GM03348 (cell line): Measurements from ENCODE around the gene PRPF40A.

Experiments used
- DNase-seq: peaks from one replicate; pipeline ENCODE4 v3.0.0; 2012; ENCODE audit warnings: low spot score

Gene PRPF40A

DNA sequence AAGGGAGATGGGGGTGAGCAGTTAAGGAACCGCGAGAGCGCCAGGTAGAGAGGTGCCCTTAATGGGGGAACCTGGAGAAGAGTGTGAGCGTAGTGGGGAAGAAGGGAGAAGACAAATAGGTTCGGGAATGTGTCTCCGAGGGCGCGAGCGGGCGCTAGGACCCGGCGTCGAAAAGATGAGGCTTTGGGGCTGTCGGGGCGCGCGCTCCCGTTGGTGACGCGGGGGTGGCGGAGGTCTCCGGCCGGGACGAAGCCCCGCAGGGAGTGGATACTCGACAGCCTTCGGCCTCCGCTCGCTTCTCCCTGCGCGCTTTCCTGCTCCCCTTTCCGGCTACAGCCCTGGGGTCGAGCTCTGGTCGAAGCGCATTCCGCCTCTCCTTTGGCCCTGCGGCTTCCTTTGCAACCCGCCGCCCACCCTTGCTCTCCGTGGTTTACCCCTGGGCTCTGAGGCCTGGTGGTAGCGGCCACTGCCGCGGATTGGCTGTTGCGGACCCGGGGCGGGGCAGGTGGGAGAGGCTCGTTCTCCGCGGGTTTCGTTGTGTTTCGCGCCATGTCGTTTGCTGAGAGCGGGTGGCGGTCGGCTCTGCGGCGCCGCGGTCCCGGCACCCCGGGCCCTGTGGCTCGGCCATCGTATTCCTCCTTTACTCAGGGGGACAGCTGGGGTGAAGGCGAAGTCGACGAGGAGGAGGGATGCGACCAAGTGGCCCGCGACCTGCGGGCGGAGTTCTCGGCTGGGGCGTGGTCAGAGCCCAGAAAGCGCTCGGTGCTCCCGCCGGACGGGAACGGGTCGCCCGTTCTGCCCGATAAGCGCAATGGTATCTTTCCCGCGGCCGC, 1.0 kb upstream of the PRPF40A start, which contains the start of gene ARL6IP6:
TSS of gene ARL6IP6 (plus strand) at position 545 of the 833 bp plus-strand sequence. CDS start at position 550, 5 bp downstream.
- peak; percentile 94 for DNase-seq

DNA sequence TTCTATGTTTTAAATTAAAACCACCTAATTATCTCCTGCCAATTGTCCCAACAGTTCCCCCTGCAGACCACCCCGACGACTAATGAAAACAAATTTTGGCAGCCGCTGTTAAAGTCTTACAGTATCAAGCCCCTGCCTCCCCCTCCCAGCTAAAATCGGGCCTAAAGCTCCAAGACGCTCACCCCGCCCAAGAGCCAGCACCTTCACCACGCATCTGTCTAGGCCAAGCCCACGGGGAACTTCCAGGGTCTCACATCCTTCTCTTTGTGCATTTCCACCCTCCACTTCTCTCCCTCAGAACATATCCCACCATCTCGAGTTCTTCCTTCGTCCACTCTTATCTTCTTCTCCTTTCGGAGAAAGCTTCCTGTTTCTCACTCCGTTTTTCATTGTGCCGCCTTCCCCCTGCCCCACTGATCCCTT, 445 bp downstream of the PRPF40A start:
- DNase-seq: peak; percentile 9

DNA sequence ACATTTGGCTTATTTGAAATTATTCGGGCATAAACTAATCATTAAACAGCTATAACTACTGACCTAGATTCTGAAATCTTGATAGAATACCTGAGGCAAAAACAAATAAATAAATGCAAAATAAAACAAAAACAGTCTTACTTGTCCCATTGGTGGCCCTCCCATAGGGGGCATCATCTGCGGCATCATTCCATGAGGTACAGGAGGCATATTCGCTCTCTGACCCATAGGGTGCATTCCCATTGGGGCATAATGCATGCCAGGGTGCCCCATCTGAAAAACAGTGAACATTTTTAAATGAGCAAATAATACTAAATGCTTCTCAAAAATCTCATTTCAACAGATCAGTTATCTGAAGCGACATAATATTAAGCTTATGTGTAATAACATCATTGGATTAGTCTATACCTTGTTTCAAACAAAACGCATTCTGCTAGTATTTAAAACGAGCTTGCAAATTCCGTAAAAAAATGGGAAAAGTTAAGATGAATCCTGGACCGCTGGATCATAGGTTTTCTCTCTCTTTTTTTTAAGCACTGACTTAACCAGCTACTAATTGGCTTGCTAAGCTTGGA, 1.3 kb downstream of the PRPF40A start:
- DNase-seq: peak; percentile 13

DNA sequence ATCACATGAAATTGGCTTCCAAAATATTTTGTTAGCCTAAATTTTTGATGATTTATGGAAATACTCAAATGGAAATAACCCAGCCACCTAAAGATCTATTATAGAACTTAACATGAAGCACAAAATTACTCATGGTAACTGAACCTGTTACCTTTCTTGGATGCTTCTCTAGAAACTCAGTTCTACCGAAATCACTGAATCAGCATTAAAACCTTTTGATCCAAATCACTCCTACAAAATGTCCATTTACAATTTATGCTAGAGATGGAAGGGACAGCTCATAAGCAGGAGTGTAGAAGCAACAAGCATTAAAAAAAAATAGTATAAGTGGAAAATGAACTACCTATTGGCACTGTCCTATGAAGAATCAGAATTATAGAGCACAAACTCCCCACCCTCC, 2.1 kb downstream of the PRPF40A start:
- DNase-seq: no peak

DNA sequence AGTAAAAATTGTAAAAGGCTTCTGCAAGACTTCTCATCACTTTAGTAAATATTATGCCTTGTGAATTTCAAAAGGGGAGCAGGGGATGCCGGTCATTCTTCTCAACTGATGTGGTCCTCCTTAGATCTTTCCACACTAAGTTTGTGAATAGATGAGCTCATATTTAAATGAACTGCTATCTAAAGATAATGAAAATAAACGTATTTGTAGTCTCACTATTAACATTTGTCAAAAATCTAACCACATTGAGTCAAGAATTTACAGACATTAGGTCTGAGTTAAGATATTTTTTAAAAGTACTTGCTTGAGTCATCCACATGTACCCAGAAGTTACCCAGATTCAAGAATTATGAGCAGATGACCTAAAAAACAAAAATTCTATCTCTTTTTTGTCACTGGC, 6.5 kb downstream of the PRPF40A start:
- no peak for DNase-seq

DNA sequence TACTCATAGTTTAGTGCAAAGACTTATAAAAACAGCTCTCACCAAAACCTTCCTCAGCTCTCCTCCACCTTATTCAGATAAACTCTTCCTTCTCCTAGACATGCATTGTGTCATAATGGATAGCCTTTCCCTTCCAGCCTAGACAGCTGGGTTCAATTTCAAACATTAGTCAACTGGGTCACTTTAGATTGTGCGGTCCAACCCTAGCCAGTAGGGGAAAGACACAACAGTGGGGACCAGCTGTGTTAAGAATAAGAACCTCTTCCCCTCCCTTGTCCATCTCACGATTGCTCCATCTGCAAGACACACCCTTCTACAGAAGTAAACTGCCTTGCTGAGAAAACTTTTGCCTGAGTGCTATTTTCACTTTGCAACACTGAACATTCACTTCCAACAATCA, 8.5 kb downstream of the PRPF40A start:
- DNase-seq: no peak

DNA sequence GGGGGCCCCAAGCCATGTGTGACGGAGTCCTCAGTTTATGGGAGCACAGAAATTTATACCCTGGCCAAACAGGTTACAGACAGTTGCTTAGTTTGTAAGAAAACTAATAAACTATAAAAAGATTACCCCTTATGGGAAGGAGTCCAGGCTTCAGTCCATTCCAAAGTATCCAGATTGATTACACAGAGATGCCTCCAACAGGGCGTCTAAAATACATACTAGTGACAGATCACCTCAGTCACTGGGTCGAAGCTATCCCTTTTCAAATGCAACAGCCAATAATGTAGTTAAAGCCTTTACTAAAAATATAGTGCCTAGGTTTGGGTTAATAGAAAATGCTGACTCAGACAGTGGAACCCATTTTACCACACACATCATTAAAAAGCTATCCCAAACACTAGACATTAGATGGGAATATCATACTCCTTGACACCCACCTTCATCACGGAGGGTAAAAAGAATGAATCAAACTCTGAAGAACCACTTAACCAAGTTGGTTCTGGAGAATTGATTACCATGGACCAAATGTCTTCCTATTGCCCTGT, 10.7 kb downstream of the PRPF40A start:
- no peak for DNase-seq

DNA sequence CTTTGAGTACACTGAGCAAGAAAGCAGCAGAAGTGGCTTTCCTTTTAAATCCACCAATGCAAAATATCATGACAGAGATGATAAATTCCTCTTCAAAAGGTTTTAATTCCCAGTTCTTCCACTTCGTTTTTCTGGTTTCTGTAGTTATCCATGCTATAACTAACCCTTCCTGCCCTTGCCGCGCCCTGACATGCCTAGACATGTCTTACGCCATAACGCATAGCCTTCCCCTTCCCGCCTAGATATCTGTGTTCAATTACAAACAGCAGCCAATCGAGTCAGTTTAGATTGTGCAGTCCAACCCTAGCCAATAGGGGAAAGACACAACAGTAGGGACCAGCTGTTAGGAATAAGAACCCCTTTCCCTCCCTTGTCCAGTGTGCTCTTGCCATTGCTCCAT, 16.1 kb downstream of the PRPF40A start:
- no peak for DNase-seq

DNA sequence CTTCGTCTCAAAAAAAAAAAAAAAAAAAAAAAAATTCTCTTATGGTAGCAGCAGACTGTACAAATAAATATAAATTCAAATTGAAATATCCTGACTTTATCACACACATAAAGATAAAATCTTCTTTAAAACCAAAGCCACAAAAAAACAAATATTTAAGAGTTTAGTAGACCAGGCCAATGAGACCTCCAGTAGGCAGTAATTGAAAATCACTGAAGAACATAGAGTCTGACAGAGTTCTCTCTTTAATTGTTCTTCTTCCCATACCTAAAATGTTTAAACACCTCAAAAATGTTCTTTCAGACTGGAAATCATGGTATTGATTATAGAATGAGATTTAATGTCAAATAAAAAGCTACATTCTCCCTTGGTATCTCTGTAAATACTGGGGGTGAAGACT, 20.8 kb downstream of the PRPF40A start:
- DNase-seq: peak; percentile 5

DNA sequence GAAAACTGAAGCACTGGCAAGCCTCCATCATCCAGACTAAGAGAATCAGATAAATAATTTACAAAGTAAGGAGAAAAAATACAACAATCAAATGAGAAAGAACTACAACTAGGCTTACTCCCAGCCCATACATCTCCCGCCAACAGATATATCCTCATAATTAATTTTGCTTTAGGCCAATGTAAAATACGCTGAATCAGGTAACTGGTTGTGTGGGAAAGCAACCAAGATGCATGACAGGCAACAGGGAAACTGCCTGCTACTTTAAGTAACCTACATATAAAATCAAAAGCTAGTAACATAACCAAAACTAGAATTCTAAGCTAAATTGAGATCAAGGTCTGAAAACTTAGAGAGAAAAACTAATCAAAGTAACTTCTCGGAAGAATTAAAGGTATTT, 21.5 kb downstream of the PRPF40A start:
- DNase-seq: no peak

DNA sequence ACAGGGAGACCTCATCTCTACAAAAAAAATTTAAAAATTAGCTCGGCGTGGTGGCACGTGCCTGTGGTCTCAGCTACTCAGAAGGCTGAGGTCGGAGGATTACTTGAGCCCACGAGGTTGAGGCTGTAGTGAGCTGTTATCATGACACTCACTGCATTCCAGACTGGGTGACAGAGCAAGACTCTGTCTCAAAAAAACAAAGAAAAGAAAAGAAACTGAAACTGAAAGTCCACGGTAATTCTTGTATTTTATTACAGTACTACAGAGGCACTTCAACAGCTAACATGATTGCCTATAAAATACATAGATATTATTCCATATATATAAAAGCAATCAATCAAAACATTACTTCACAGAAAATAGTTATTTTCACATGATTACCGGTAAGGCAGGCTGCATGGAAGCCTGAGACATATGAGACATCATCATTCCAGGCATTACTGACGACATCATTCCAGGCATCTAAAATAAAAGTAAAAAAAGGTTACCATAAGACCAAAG, 23.1 kb downstream of the PRPF40A start:
- DNase-seq: peak; percentile 26

DNA sequence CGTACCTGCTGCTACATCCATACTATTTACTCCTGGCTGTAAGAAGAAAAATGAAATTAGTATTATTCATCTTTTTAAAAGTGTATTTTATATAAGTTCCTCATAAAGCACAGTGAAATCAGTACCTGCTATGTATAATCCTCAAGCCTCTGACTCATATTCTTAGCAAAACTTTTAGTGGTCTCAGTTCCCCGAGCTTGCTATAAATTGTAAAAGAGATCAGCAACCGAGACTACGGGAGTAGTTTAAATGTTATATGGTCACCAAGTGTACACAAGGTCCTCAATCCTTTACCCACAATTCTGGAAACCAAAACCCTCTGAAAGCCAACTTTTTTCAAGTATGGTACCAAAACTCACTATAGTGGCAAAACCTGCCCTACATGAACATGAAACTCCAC, 24.2 kb downstream of the PRPF40A start:
- no peak for DNase-seq

DNA sequence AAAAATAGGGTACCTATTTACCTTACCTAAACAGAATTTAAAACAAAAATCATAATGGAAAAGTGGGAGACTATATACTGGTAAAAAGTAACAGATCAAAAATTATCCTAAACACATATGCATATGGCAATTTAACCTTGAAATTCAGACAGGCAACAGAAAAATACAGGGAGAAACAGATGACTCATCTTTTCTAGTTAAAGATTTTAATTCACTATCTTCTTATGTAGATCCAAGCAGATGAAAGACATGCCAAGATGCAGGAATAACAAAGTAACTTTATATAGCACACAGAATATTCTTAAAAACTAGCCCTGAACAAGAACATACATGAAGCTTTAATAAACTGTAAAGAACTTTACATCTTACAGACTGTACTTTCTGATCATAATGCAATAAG, 30.9 kb downstream of the PRPF40A start:
- no peak for DNase-seq

DNA sequence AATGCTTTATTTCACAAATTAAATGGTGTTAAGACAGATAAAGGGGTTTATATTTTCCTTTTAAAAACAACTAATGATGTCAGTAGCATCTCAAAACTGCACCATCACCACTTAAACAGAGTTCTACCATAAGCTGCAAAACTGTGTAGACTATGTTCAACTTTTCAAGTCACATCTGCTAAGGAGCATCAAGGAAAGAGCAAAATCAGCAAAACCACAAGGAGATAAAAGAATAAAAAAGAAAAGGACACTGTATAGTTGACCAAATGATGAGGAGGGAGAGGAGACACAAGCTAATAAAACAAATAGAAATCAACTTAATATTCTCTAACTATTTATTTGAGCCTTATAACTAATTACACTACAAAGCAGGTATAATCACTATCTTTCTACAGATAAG, 33.9 kb downstream of the PRPF40A start:
- no peak for DNase-seq

DNA sequence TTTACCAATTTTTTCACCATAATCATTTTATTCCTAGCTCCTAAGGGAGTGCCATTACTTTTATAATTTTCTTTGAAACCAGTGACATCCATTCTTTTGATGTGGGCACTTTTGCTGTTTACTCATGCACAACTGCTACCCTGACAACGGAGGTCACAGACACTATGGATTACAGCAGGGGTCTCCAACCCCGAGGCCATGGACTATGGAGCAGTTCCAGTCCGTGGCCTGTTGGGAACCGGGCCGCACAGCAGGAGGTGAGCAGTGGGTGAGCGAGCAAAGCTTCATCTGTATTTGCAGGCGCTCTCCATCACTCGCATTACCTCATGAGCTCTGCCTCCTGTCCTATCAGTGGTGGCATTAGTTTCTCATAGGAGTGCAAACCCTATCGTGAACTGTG, 34.6 kb downstream of the PRPF40A start:
- DNase-seq: no peak

DNA sequence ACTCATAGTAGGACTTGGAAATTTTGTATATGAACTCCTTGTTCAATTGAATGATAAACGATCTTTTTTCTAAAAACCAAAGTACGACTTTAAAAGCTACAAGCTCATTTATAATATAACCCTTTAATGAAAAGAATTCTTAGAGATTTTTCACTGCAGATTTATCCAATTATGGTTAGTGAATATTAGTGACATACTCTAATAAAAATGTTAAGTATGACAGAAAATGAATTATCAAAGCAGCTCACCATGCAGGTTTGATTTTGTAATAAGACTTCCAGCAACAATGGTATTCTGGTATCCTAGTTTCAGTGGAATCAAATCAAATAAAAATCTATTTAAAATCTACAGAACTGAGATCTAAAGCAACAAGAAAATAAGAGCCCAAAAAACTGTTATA, 38.5 kb downstream of the PRPF40A start:
- no peak for DNase-seq

DNA sequence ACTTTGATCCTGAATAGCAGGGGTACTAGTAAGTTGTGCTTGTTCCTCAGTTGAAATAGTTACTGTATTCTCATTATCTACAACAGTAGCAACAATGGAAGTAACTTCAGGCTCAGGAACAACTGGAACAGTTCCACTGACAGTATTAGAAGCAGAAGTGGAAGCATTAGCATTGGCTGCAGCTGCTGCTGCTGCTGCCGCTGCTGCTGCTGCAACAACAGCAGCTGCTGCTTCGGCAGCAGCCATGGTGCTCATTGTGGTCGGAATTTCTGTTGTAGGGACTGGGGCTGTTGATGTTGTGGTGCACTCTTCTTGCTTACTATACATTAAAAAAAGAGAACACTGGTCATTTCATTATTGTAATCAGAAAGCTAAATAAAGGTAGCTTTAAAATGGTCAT, 40.8 kb downstream of the PRPF40A start:
- DNase-seq: no peak

DNA sequence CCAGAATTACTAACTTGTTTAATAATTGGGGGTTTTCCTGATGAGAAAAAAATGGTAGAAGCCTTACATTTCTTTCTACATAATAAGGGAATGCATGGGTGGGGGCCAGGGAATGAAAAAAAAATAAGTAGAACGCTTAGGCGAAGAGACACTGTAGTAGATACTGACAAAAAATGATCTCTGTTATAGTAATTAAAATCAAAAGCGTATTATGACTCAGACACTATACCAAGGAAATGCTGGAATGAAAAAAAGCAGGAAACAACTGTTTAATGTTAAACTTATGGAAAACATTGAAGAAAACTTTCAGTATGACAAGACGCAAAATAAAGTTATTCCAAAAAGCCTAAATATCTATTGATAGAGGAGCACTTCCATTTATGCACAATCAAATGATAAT, 42.9 kb downstream of the PRPF40A start:
- no peak for DNase-seq

DNA sequence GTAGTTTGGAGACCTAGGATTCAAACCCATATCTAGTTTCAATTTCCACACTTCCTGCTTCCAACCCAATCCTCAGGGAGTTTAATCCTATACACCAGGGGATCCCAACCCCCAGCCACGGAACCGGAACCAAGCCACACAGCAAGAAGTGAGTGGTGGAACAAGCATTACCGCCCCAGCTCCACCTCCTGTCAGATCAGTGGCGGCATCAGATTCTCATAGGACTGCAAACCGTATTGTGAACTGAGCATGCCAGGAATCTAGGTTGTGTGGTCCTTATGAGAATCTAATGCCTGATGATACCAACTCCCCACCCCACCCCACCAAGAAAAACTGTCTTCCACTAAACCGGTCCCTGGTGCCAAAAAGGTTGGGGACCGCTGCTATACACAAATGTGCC, 52.5 kb downstream of the PRPF40A start:
- DNase-seq: no peak

DNA sequence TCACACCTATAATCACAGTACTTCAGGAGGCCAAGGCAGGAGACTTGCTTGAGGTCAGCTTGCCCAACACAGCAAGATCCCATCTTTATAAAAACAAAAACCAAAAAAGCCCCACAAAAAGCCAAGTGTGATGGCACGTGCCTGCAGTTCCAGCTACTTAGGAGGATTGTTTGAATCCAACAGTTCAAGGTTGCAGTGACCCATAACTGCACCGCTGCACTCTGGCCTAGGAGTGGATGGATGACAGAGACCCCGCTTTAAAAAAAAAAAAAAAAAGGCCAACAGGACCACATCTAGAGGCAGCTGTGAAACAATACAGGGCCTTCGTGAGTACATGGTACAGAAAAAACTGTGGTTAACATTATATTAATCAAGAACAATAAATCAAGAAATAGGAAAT, 56.2 kb downstream of the PRPF40A start:
- no peak for DNase-seq

DNA sequence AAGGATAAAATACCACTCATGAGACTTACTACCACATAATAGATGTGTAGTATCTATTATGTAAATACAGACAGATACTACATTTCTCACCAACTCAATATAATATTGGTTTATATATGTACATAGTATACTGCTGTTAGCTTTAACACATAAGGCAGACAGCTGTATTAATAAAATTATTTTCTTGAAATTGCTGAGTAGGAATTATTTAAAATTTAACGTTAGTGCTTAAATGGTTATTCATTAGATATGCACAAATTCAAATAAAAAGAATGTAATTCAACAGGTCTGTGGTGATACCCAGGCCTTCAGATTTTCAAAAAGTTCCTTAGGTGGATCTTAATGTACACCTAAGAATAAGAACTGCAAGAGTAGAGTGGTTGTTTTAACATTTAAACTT, 59.0 kb downstream of the PRPF40A start:
- DNase-seq: no peak

DNA sequence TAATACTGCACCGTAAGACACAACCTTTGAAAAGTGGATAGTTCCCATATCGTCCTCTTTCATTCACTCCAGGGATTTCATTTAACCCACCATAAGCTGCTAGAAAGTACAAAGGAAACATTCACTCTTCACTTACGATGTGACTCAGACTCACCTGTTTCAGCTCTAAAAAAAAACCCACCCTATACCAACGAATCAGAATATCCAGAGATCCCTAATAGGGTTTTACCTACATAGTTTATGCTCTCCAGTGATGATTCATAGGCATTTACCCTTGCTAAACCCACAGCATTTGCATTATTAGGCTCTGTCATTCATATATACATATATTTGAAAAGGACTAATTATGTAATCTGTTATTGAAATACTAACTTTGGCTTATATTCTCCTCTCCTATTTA, 60.2 kb downstream of the PRPF40A start:
- no peak for DNase-seq

DNA sequence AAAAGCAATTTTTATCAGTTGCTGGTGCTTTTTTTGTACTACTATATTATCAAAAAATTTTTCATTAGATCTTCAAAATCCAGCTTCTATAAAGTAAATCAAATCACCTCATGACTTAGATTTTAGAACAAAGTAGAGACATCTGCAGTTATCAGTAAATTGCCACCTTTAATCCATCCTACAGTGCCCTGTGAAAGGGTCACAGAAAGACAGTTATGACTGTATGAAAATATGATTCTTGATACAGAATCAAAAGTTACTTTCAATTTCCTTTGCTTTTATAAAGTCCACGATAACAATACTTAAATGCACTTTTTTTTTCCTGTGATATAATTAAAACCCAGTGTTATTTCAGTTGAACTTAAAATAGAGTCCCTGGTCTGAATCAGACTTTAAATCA, 61.4 kb downstream of the PRPF40A start:
- DNase-seq: no peak
